Frontal cortex (tissue), 1 donor: ENCODE data around the gene SERINC2. TPM values are rescaled to one million over a fixed set of nuclear protein-coding genes. Genes with fewer than 3 reads are reported as not detected.

Experiments
- total RNA-seq: library from RNA; depleted of rRNA; stranded (reverse); fragments of >200 nt; gene quantifications from one replicate; pipeline ENCODE4 v1.2.3, GENCODE V29; 2014

The SERINC2 gene
- total RNA-seq, 1 donor from 2014 or later: 0.41 TPM

Other genes with a start within 250 kb of the SERINC2 start
- gene NKAIN1, start 173.3 kb upstream of the SERINC2 start, total RNA-seq: 28.1 TPM
- 114 TPM for gene SNRNP40, start 116.4 kb upstream of the SERINC2 start, total RNA-seq
- 50.1 TPM for gene ZCCHC17, start 116.2 kb upstream of the SERINC2 start, total RNA-seq
- gene FABP3, start 40.1 kb upstream of the SERINC2 start, total RNA-seq: 198 TPM
- 1.2 TPM for gene TINAGL1, start 163.3 kb downstream of the SERINC2 start, total RNA-seq
- 1.6 TPM for gene HCRTR1, start 204.5 kb downstream of the SERINC2 start, total RNA-seq
- gene PEF1, start 231.7 kb downstream of the SERINC2 start, total RNA-seq: 37.9 TPM